K562 (cell line): ENCODE results near the gene PIK3CB. TPM values are rescaled to one million over a fixed set of nuclear protein-coding genes. Genes with fewer than 3 reads are reported as not detected.

ENCODE experiments used
- BACH1 ChIP-seq: fragments of 200-800 bp; sonication (Bioruptor generic); IDR thresholded peaks from 2 replicates; pipeline ENCODE4 v1.6.1; 2016; ENCODE audit warnings: missing genetic modification characterization, missing compliant biosample characterization
- CREB5 ChIP-seq: fragments of 250-450 bp; sonication (Bioruptor Pico); IDR thresholded peaks from 2 replicates; pipeline ENCODE4 v1.5.0; 2020; ENCODE audit warnings: mild to moderate bottlenecking
- ETS2 ChIP-seq: IDR thresholded peaks from 2 replicates; pipeline ENCODE4 v1.6.1; 2016; ENCODE audit warnings: borderline replicate concordance, missing genetic modification characterization, mild to moderate bottlenecking, moderate library complexity, missing compliant biosample characterization; ENCODE audit not compliant: poor library complexity, severe bottlenecking
- FOXP1 ChIP-seq: sonication (generic); formaldehyde crosslinking; IDR thresholded peaks from 2 replicates; pipeline ENCODE4 v1.8.0; 2022; ENCODE audit warnings: mild to moderate bottlenecking, missing genetic modification reagents
- GABPB1 ChIP-seq: sonication (generic); formaldehyde crosslinking; IDR thresholded peaks from 2 replicates; pipeline ENCODE4 v1.8.0; 2022; ENCODE audit warnings: mild to moderate bottlenecking, missing genetic modification reagents
- HDGF ChIP-seq: fragments of 450-650 bp; IDR thresholded peaks from 2 replicates; pipeline ENCODE4 v1.6.1; 2016
- HMG20B ChIP-seq: fragments of 250-450 bp; sonication (Bioruptor Pico); IDR thresholded peaks from 2 replicates; pipeline ENCODE4 v1.5.0; 2021; ENCODE audit warnings: mild to moderate bottlenecking
- MAX ChIP-seq: sonication (generic); formaldehyde crosslinking; IDR thresholded peaks from 2 replicates; pipeline ENCODE4 v1.9.0; 2022; ENCODE audit warnings: mild to moderate bottlenecking, missing genetic modification reagents
- NFE2 ChIP-seq: IDR thresholded peaks from 2 replicates; pipeline ENCODE4 v1.6.1; 2014; ENCODE audit warnings: antibody characterized with exemption, low read depth
- NFE2L1 ChIP-seq: fragments of 450-650 bp; IDR thresholded peaks from 2 replicates; pipeline ENCODE4 v1.6.1; 2016; ENCODE audit warnings: missing genetic modification characterization, low read depth, mild to moderate bottlenecking, missing compliant biosample characterization, moderate library complexity, borderline replicate concordance
- PCBP2 ChIP-seq: fragments of 200-400 bp; formaldehyde crosslinking; IDR thresholded peaks from 2 replicates; pipeline ENCODE4 v1.6.1; 2018; ENCODE audit warnings: low read length, low read depth, mild to moderate bottlenecking, moderate library complexity; ENCODE audit not compliant: poor library complexity, severe bottlenecking
- POLR2A ChIP-seq: fragments of 450-650 bp; conservative IDR thresholded peaks from 2 replicates; pipeline ENCODE4 v1.6.1; 2016
- PRMT5 ChIP-seq: sonication (generic); formaldehyde crosslinking; IDR thresholded peaks from 2 replicates; pipeline ENCODE4 v1.5.0; 2020; ENCODE audit warnings: missing genetic modification reagents
- RBM14 ChIP-seq: fragments of 200-400 bp; formaldehyde crosslinking; IDR thresholded peaks from 2 replicates; pipeline ENCODE4 v1.6.1; 2018; ENCODE audit warnings: low read depth, mild to moderate bottlenecking, low read length, moderate library complexity, borderline replicate concordance; ENCODE audit not compliant: insufficient read depth
- SMARCE1 ChIP-seq: fragments of 450-650 bp; IDR thresholded peaks from 2 replicates; pipeline ENCODE4 v1.7.1; 2016; ENCODE audit warnings: mild to moderate bottlenecking
- TCFL5 ChIP-seq: fragments of 250-450 bp; sonication (Bioruptor Pico); conservative IDR thresholded peaks from 2 replicates; pipeline ENCODE4 v1.6.1; 2021; ENCODE audit warnings: mild to moderate bottlenecking, moderate library complexity, matching md5 sums
- THRA ChIP-seq: fragments of 450-650 bp; IDR thresholded peaks from 2 replicates; pipeline ENCODE4 v1.6.1; 2017; ENCODE audit warnings: mild to moderate bottlenecking, moderate library complexity
- U2AF1 ChIP-seq: fragments of 200-400 bp; formaldehyde crosslinking; optimal IDR thresholded peaks from 2 replicates; pipeline ENCODE3; 2017; ENCODE audit warnings: mild to moderate bottlenecking, low read depth, low read length, moderate library complexity
- ZBTB11 ChIP-seq, 3 experiments: fragments of 200-800 bp in 1 of 3; fragments of 250-450 bp in 1 of 3; fragments of 450-650 bp in 1 of 3; sonication (Bioruptor Pico) in 1 of 3; sonication (Bioruptor generic) in 1 of 3; formaldehyde crosslinking in 1 of 3; IDR thresholded peaks; 2 replicates each; pipeline versions ENCODE4 v1.6.1 to v1.8.0; 2016 to 2022; ENCODE audit warnings: mild to moderate bottlenecking in 2 of 3, missing genetic modification characterization in 2 of 3, missing compliant biosample characterization in 1 of 3, moderate library complexity in 1 of 3
- ZNF12 ChIP-seq: sonication (generic); formaldehyde crosslinking; IDR thresholded peaks from 2 replicates; pipeline ENCODE4 v1.4.0; 2020; ENCODE audit warnings: mild to moderate bottlenecking, missing genetic modification reagents
- ZNF311 ChIP-seq: fragments of 250-450 bp; sonication (Bioruptor Pico); IDR thresholded peaks from 2 replicates; pipeline ENCODE4 v1.4.0; 2020; ENCODE audit warnings: mild to moderate bottlenecking, moderate library complexity
- ZNF354B ChIP-seq: fragments of 250-450 bp; sonication (Bioruptor Pico); IDR thresholded peaks from 2 replicates; pipeline ENCODE4 v1.4.0; 2020
- ZNF79 ChIP-seq: fragments of 250-450 bp; sonication (Bioruptor Pico); IDR thresholded peaks from 2 replicates; pipeline ENCODE4 v1.4.0; 2020; ENCODE audit warnings: low read depth, mild to moderate bottlenecking, moderate library complexity
- polyA plus RNA-seq, 8 experiments: library from polyadenylated mRNA; depleted of rRNA in 4 of 8; stranded (reverse) in 5 of 8; unstranded in 3 of 8; fragments of >200 nt; fragmentation: Nextera tagmentation in 2 of 8; fragmentation: Illumina TruSeq in 1 of 8; extraction: Ambion mirVana in 2 of 8; extraction: Trizol in 1 of 8; gene quantifications; 2 replicates each; pipeline versions ENCODE4 v1.2.1 to v1.2.3, GENCODE V29; 2011 to 2014; ENCODE audit warnings: inconsistent platforms in 1 of 8, missing spikeins in 1 of 8
- total RNA-seq, 7 experiments: library from RNA; depleted of rRNA in 6 of 7; stranded (reverse); fragments of >200 nt in 6 of 7; fragmentation: Illumina TruSeq in 2 of 7; extraction: Trizol in 2 of 7; gene quantifications; 2 replicates each; pipeline versions ENCODE4 v1.2.1 to v1.2.3, GENCODE V29; 2011 to 2021; ENCODE audit warnings: low replicate concordance in 1 of 7

The PIK3CB gene
- total and polyA plus RNA-seq, 9 of the 15 experiments (the other 6 are each of a cell fraction or from before 2014, with no cell fraction given): 15.3 to 62.6 (median 28.3) TPM

- no peak for TF ChIP-seq HDGF
- no peak for TF ChIP-seq ZNF79 (CRISPR knock-in tag)
- no peak for TF ChIP-seq RBM14
- TF ChIP-seq HMG20B (CRISPR knock-in tag): no peak
- TF ChIP-seq POLR2A: peak; percentile 94
- TF ChIP-seq SMARCE1: peak; percentile 47; the same call in 1 of the 2 replicates
- no peak for TF ChIP-seq GABPB1 (CRISPR knock-in tag)
- no peak for TF ChIP-seq PRMT5
- TF ChIP-seq PCBP2: no peak
- peak in 1 of 3 experiments; percentile 60; a peak in 1 of 6 replicates for TF ChIP-seq ZBTB11 (CRISPR knock-in tag; IDR thresholded peaks at IDR 0.05)
- no peak for TF ChIP-seq CREB5 (CRISPR knock-in tag)
- no peak for TF ChIP-seq ZNF354B (CRISPR knock-in tag)
- TF ChIP-seq FOXP1 (CRISPR knock-in tag): peak; percentile 30; the same call in 1 of the 2 replicates
- no peak for TF ChIP-seq BACH1
- TF ChIP-seq ZNF12: no peak
- TF ChIP-seq MAX (CRISPR knock-in tag): no peak
- TF ChIP-seq NFE2: no peak
- peak; percentile 65 for TF ChIP-seq U2AF1
- TF ChIP-seq THRA: no peak
- TF ChIP-seq TCFL5: no peak
- TF ChIP-seq NFE2L1 (tag): no peak
- no peak for TF ChIP-seq ZNF311 (CRISPR knock-in tag)
- TF ChIP-seq ETS2: no peak
Observed at GRCh38 chr3:138834596-138835396, at the start of gene PIK3CB (continued).
